NB4 (cell line): ENCODE measurements around the gene SLX1A.
"Not testable (repeated sequence)": the region's sequence is repeated elsewhere in the genome, so short reads cannot be mapped to it uniquely, and the experiment has no call there.

ENCODE experiments used
- MYC ChIP-seq: IDR thresholded peaks from 2 replicates; pipeline ENCODE4 v1.6.1; 2011; ENCODE audit warnings: low read depth, low read length
- POLR2A ChIP-seq: IDR thresholded peaks from 2 replicates; pipeline ENCODE4 v1.6.1; 2011; ENCODE audit warnings: mild to moderate bottlenecking; ENCODE audit not compliant: insufficient read length; ENCODE audit errors: extremely low read depth
- TF ChIP-seq, protein P1 (sequence below): IDR thresholded peaks from one replicate; pipeline ENCODE4 v1.5.1; 2012; ENCODE audit warnings: low read depth, low read length
- TF ChIP-seq, protein P2 (sequence below): IDR thresholded peaks from 2 replicates; pipeline ENCODE4 v1.6.1; 2011; ENCODE audit warnings: low read depth, low read length

DNA sequence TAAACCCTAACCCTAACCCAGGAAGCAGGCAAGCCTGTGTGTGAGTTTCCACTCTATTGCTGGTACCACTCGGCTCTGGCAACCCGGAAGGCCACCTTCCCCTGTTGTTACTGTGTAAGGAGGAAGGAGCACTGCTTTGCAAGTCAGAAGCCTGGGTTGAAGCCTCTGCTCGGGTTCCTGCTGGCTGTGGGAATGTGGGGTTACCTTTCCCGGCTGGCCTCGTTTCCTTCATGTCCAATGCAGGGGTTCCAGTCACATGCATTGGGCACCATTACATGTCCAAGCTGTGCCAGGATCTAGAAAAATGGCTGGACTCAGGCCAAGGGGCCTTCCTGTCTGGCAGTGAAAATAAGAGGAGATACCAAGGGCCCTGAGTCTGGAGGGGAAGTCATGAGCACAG, 23.4 kb downstream of the SLX1A start:
- TF ChIP-seq, protein P1, sequence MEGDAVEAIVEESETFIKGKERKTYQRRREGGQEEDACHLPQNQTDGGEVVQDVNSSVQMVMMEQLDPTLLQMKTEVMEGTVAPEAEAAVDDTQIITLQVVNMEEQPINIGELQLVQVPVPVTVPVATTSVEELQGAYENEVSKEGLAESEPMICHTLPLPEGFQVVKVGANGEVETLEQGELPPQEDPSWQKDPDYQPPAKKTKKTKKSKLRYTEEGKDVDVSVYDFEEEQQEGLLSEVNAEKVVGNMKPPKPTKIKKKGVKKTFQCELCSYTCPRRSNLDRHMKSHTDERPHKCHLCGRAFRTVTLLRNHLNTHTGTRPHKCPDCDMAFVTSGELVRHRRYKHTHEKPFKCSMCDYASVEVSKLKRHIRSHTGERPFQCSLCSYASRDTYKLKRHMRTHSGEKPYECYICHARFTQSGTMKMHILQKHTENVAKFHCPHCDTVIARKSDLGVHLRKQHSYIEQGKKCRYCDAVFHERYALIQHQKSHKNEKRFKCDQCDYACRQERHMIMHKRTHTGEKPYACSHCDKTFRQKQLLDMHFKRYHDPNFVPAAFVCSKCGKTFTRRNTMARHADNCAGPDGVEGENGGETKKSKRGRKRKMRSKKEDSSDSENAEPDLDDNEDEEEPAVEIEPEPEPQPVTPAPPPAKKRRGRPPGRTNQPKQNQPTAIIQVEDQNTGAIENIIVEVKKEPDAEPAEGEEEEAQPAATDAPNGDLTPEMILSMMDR: not testable (repeated sequence)
- not testable (repeated sequence) for TF ChIP-seq POLR2A, MYC
- TF ChIP-seq, protein P2, sequence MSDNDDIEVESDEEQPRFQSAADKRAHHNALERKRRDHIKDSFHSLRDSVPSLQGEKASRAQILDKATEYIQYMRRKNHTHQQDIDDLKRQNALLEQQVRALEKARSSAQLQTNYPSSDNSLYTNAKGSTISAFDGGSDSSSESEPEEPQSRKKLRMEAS: not testable (repeated sequence)
